ENCODE results near the gene FBN3.

DNA sequence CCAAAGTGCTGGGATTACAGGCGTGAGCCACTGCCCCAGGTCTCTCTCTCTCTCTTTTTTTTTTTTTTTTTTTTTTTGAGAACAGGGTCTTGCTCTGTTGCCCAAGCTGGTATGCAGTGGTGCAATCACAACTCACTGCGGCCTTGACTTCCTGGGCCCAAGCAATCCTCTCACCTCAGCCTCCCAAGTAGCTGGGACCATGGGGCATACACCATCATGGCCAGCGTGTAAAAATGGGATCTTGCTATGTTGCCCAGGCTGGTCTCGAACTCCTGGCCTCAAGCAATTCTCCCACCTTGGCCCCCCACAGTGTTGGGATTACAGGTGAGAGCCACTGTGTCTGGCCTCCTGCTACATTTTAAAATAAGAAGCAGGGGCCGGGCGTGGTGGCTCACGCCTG lies 19.1 kb upstream of the FBN3 start:
- TF ChIP-seq, protein P1, sequence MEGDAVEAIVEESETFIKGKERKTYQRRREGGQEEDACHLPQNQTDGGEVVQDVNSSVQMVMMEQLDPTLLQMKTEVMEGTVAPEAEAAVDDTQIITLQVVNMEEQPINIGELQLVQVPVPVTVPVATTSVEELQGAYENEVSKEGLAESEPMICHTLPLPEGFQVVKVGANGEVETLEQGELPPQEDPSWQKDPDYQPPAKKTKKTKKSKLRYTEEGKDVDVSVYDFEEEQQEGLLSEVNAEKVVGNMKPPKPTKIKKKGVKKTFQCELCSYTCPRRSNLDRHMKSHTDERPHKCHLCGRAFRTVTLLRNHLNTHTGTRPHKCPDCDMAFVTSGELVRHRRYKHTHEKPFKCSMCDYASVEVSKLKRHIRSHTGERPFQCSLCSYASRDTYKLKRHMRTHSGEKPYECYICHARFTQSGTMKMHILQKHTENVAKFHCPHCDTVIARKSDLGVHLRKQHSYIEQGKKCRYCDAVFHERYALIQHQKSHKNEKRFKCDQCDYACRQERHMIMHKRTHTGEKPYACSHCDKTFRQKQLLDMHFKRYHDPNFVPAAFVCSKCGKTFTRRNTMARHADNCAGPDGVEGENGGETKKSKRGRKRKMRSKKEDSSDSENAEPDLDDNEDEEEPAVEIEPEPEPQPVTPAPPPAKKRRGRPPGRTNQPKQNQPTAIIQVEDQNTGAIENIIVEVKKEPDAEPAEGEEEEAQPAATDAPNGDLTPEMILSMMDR (conservative IDR thresholded peaks at IDR 0.05 in 1 of 2, IDR thresholded peaks at IDR 0.05 in 1 of 2; ENCODE audit: extremely low read depth in 1 of 2, insufficient read depth in 1 of 2, low read depth in 1 of 2, low read length in 2 of 2) = no peak
- no peak for TF ChIP-seq EZH2 (IDR thresholded peaks at IDR 0.05; ENCODE audit: borderline replicate concordance, low read length)

All from mammary epithelial cell (primary cell).